HL-60 (cell line): Measurements from ENCODE around the gene AMIGO2.
A peak's percentile ranks its signal among the peaks of the same experiment; 100 is the strongest.

ENCODE experiments used
- DNase-seq, 2 experiments: peaks; one replicate each; pipeline ENCODE4 v3.0.0-alpha.2; 2010 to 2020; ENCODE audit warnings: low read depth in 1 of 2, low spot score in 1 of 2
- H3K27ac ChIP-seq: fragments of 250-450 bp; sonication (Bioruptor Pico); replicated peaks from 2 replicates; pipeline ENCODE4 v1.5.1; 2020; ENCODE audit warnings: mild to moderate bottlenecking, moderate library complexity
- H3K27me3 ChIP-seq: fragments of 250-450 bp; sonication (Bioruptor Pico); 2 replicates; pipeline ENCODE4 v1.5.1; 2021; ENCODE audit warnings: mild to moderate bottlenecking, moderate library complexity; ENCODE audit not compliant: insufficient read depth, poor library complexity, severe bottlenecking
- H3K4me3 ChIP-seq: replicated peaks from 2 replicates; pipeline ENCODE4 v1.5.1; 2011; ENCODE audit warnings: mild to moderate bottlenecking, control low read depth, low read length; ENCODE audit not compliant: insufficient read depth
- CTCF ChIP-seq: IDR thresholded peaks from one replicate; pipeline ENCODE4 v1.5.1; 2011; ENCODE audit warnings: low read length, control low read depth, inconsistent platforms; ENCODE audit not compliant: insufficient read depth
- GABPA ChIP-seq: IDR thresholded peaks from 2 replicates; pipeline ENCODE4 v1.6.1; 2012; ENCODE audit warnings: low read depth
- POLR2AphosphoS5 ChIP-seq: IDR thresholded peaks from 2 replicates; pipeline ENCODE4 v1.6.1; 2012; ENCODE audit warnings: low read depth
- REST ChIP-seq: IDR thresholded peaks from 2 replicates; pipeline ENCODE4 v1.6.1; 2012; ENCODE audit warnings: low read depth; ENCODE audit not compliant: insufficient replicate concordance
- SPI1 ChIP-seq: IDR thresholded peaks from 2 replicates; pipeline ENCODE4 v1.6.1; 2012; ENCODE audit warnings: low read depth, mild to moderate bottlenecking, borderline replicate concordance

The AMIGO2 gene

GRCh38 chr12:47088021-47088944, 8.5 kb upstream of the AMIGO2 start:
- DNase-seq: no peak
- TF ChIP-seq REST (no peak), CTCF (no peak), POLR2AphosphoS5 (no peak), SPI1 (no peak), GABPA (no peak)
- no peak overlapping the region for H3K27ac ChIP-seq
- no peak overlapping the region for H3K4me3 ChIP-seq
- H3K27me3 ChIP-seq: no peaks in the 10 kb centered on the region

DNA sequence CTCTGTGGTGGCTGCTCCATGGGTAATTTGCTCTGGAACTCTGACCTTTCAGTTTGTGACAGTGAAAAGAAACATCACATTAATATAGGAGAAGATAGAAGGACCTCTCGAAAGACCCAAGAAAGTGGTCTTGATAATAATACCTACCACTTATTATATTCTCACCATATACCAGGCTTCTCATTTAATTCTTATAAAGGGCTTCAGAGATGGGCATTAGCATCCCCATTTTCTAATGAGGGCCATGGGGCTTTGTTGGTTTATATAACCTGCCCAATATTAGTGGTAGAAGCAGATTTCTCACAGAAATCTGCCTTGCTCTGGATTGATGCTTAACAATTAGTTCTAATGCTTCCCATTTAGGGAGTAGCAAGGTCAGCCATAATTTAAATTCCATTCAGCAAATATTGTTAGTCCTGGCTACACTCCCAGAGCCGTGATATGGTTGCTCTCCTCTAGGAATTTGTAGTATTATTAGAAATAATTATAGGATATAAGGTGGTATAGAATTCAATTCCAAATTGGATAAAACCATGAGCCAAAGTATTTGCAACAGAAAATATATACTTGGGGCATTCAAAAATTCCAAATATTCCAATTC, 7.4 kb upstream of the AMIGO2 start:
- Histone ChIP-seq H3K4me3 (no peak overlapping the region), H3K27ac (no peak overlapping the region), H3K27me3 (no peaks in the 10 kb centered on the region)
- DNase-seq: no peak
- TF ChIP-seq GABPA: no peak
- no peak for TF ChIP-seq REST
- no peak for TF ChIP-seq SPI1
- no peak for TF ChIP-seq CTCF
- no peak for TF ChIP-seq POLR2AphosphoS5

- Histone ChIP-seq H3K27ac (no peak overlapping the region), H3K27me3 (no peaks in the 10 kb centered on the region), H3K4me3 (peak overlapping the region; percentile 23; the same call in 1 of the 2 replicates)
- TF ChIP-seq POLR2AphosphoS5 (no peak), GABPA (no peak), REST (no peak), SPI1 (no peak; the same call in 1 of the 2 replicates), CTCF (no peak)
- DNase-seq: peak in 1 of 2 experiments; percentile 29
Observed at GRCh38 chr12:47085815-47086252, 6.1 kb upstream of the AMIGO2 start.
